ENCODE data around the gene OARD1.

The OARD1 gene

GRCh38 chr6:41047306-41047705, 24.9 kb downstream of the OARD1 start:
- no peak for DNase-seq (ENCODE audit: low read depth)
- no peak overlapping the region for H3K4me3 ChIP-seq (ENCODE audit: control insufficient read depth, low read depth, low read length)
- TF ChIP-seq CTCF (IDR thresholded peaks at IDR 0.05; ENCODE audit: control insufficient read depth, insufficient read depth, low read depth, low read length, missing control alignments), result no peak

GRCh38 chr6:41046084-41046483, 26.1 kb downstream of the OARD1 start:
- TF ChIP-seq CTCF (IDR thresholded peaks at IDR 0.05; ENCODE audit: control insufficient read depth, insufficient read depth, low read depth, low read length, missing control alignments), result no peak
- DNase-seq (ENCODE audit: low read depth), result no peak
- no peak overlapping the region for H3K4me3 ChIP-seq (ENCODE audit: control insufficient read depth, low read depth, low read length)

- no peak overlapping the region for H3K4me3 ChIP-seq (ENCODE audit: control insufficient read depth, low read depth, low read length)
- TF ChIP-seq CTCF (IDR thresholded peaks at IDR 0.05; ENCODE audit: control insufficient read depth, insufficient read depth, low read depth, low read length, missing control alignments), result no peak
- no peak for DNase-seq (ENCODE audit: low read depth)
These were observed 26.5 kb downstream of the OARD1 start for GRCh38 chr6:41045664-41046063.

GRCh38 chr6:41043151-41043550, 29.0 kb downstream of the OARD1 start:
- TF ChIP-seq CTCF (IDR thresholded peaks at IDR 0.05; ENCODE audit: control insufficient read depth, insufficient read depth, low read depth, low read length, missing control alignments), result no peak
- H3K4me3 ChIP-seq (ENCODE audit: control insufficient read depth, low read depth, low read length), result no peak overlapping the region
- DNase-seq (ENCODE audit: low read depth), result no peak

- DNase-seq (ENCODE audit: low read depth), result no peak
- TF ChIP-seq CTCF (IDR thresholded peaks at IDR 0.05; ENCODE audit: control insufficient read depth, insufficient read depth, low read depth, low read length, missing control alignments), result no peak
- no peak within 1 kb of the TSS for H3K4me3 ChIP-seq (ENCODE audit: control insufficient read depth, low read depth, low read length)
These were observed 29.7 kb downstream of the OARD1 start, which contains the start of gene TSPO2 for GRCh38 chr6:41042226-41043055. Gene TSPO2 (plus strand): TSS chr6:41042467. CDS start chr6:41042986, 519 bp downstream.

- no peak for TF ChIP-seq CTCF (IDR thresholded peaks at IDR 0.05; ENCODE audit: control insufficient read depth, insufficient read depth, low read depth, low read length, missing control alignments)
- no peak overlapping the region for H3K4me3 ChIP-seq (ENCODE audit: control insufficient read depth, low read depth, low read length)
- DNase-seq (ENCODE audit: low read depth), result no peak
These were observed 31.1 kb downstream of the OARD1 start for GRCh38 chr6:41040940-41041536.

Measured in AG09309 (cell line).